HL-60 (cell line): Measurements from ENCODE around the gene USP5.

ENCODE experiments used
- CTCF ChIP-seq: IDR thresholded peaks from one replicate; pipeline ENCODE4 v1.5.1; 2011; ENCODE audit warnings: low read length, control low read depth, inconsistent platforms; ENCODE audit not compliant: insufficient read depth
- GABPA ChIP-seq: IDR thresholded peaks from 2 replicates; pipeline ENCODE4 v1.6.1; 2012; ENCODE audit warnings: low read depth
- POLR2AphosphoS5 ChIP-seq: IDR thresholded peaks from 2 replicates; pipeline ENCODE4 v1.6.1; 2012; ENCODE audit warnings: low read depth

GRCh38 chr12:6853626-6854025 lies 1.7 kb downstream of the USP5 start:
- TF ChIP-seq CTCF (no peak), POLR2AphosphoS5 (no peak), GABPA (no peak)
